Adrenal gland (tissue), 12 donors: ENCODE results near the gene PTCH2. TPM values are rescaled to one million over a fixed set of nuclear protein-coding genes. Genes with fewer than 3 reads are reported as not detected.

ENCODE experiments used
- DNase-seq, 7 donors: peaks; one replicate each; pipeline ENCODE4 v3.0.0-alpha.2; 2019 to 2020
- H3K27ac ChIP-seq, 5 donors: fragments of 200-600 bp; sonication (generic) in 4 of 5; 1 replicate in 3 of 5; 2 replicates in 2 of 5; pipeline versions ENCODE4 v1.5.1 to v1.8.0; 2016 to 2020; ENCODE audit warnings: mild to moderate bottlenecking in 1 of 5
- H3K27me3 ChIP-seq: fragments of 200-600 bp; 2 replicates; pipeline ENCODE4 v1.8.0; 2021
- H3K36me3 ChIP-seq, 2 donors: fragments of 200-600 bp; replicated peaks in 1 of 2; 1 replicate in 1 of 2; 2 replicates in 1 of 2; pipeline versions ENCODE4 v1.5.1 to v1.8.0; 2018 to 2022
- H3K4me1 ChIP-seq, 2 donors: fragments of 200-600 bp; replicated peaks in 1 of 2; 1 replicate in 1 of 2; 2 replicates in 1 of 2; pipeline versions ENCODE4 v1.5.1 to v1.8.0; 2018 to 2021
- H3K4me3 ChIP-seq, 4 donors: fragments of 200-600 bp; sonication (generic) in 3 of 4; one replicate each; pipeline ENCODE4 v1.5.1; 2016 to 2018
- H3K9me3 ChIP-seq, 3 donors: fragments of 200-600 bp; sonication (generic) in 1 of 3; replicated peaks in 1 of 3; 1 replicate in 2 of 3; 2 replicates in 1 of 3; pipeline versions ENCODE4 v1.5.1 to v1.8.0; 2016 to 2021
- CTCF ChIP-seq, 6 experiments: fragments of 450-650 bp in 4 of 6; fragments of 200-600 bp in 2 of 6; sonication (generic) in 1 of 6; IDR thresholded peaks; 1 replicate in 5 of 6; 2 replicates in 1 of 6; pipeline versions ENCODE4 v1.5.1 to v1.8.0; 2016 to 2021; ENCODE audit warnings: antibody characterized with exemption in 6 of 6, mild to moderate bottlenecking in 2 of 6, moderate library complexity in 1 of 6
- POLR2A ChIP-seq, 2 donors: fragments of 450-650 bp; IDR thresholded peaks; one replicate each; pipeline ENCODE4 v1.6.1; 2017; ENCODE audit warnings: antibody characterized with exemption in 2 of 2, mild to moderate bottlenecking in 2 of 2, moderate library complexity in 1 of 2
- WGBS, 4 donors: extraction: QIAGEN DNeasy Blood & Tissue Kit in 2 of 4; methylation state at CpG; one replicate each; pipeline versions ENCODE4 v1.1.5 to v1.1.7; 2013 to 2017; 5-methylcytosine and 5-hydroxymethylcytosine counted together
- intact Hi-C, 2 donors: fragments of 100-400 bp; cut with DNase I; formaldehyde crosslinking; loops; one replicate each; pipeline versions ENCODE4 v1.14.1 to v1.15.0; 2022 to 2023
- polyA plus RNA-seq, 3 donors: library from polyadenylated mRNA; stranded (reverse); fragments of 200-250 nt in 2 of 3; fragments of 350-450 nt in 1 of 3; fragmentation: Illumina TruSeq in 1 of 3; extraction: RNeasy Lipid Tissue Mini Kit (QIAGEN cat#74804) in 1 of 3; gene quantifications; one replicate each; pipeline ENCODE4 v1.2.3, GENCODE V29; 2013 to 2014
- total RNA-seq, 9 donors: library from RNA; depleted of rRNA in 4 of 9; stranded (reverse); fragments of >200 nt in 4 of 9; fragments of 120-200 nt in 1 of 9; fragmentation: NEBNext Ultra II Directional in 1 of 9; extraction: Animal tissue kit (Norgen Biotek cat#: 25700) in 1 of 9; gene quantifications; one replicate each; pipeline versions ENCODE4 v1.1.0 to v1.2.4, GENCODE V29; 2013 to 2023
- donor health status: healthy with polysubstance abuse.
- donor health status: Bipolar disorder and iron deficiency.
- donor health status: DM: yes; HTN: yes; CAD: no.
- donor health status: DM: no; HTN: no; CAD: no.
- donor health status: DM: no; HTN: no; CAD: no.
- donor health status: DM: yes; HTN: yes; CAD: no.

PTCH2 gene
- total and polyA plus RNA-seq, 12 donors = 0.40 to 7.8 (median 1.8) TPM

DNA sequence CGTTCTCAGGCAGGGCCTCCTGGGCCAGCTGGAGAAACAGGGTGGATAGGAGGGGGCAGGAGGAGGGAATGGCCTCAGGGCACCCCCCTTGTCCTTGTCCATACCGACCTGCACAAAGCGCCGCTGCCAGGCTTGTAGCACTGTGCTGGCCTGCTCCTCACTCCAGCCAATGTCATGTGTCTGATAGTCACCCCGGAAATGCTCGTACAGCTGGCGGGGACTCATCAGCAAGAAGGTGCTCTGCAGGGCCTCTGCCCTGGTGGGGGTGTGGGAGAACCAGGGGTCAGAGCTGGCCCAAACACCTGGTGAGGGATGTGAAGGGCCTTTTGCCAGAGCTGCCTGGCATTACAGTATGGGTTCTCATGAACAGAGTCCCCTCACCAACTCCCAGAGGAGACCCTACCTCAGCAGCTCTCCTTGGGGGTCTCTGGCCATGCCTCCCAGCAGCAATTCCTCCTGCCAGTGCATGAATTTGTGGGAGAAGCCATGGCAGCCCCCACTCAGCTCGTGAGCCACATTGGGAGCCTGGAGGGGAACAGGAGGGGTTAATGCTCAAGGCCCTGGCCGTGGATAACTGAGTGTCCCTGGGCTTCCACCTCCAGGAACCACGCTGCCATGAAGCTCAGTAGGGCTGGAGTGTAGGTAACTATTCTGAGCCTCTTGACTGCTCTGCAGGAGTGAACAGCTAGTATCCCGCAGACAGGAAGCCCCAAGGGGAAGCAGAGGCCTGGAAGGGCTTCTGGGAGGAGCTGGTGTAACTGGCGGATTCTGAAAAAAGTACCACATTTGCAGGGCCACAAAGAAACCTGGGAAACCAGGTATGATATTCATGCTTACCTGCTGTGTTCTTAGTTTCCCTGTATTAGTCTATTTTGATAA lies 13.3 kb downstream of the PTCH2 start:
- H3K4me1 ChIP-seq = no peaks in the 10 kb centered on the region
- no peaks in the 10 kb centered on the region for H3K27me3 ChIP-seq
- DNase-seq = peak in 1 of 7 donors; percentile 16
- H3K27ac ChIP-seq = no peak overlapping the region
- H3K9me3 ChIP-seq = no peaks in the 10 kb centered on the region
- TF ChIP-seq CTCF (IDR thresholded peaks at IDR 0.05) = no peak
- H3K4me3 ChIP-seq = no peak overlapping the region
- 65 to 78% (median 72%) methylated on average over 5 to 12 of the region's 12 CpGs for WGBS, 4 donors
- intact Hi-C loops = loop anchor here (5.0 kb wide), 2 partner anchors 32 to 37 kb away; no protein-coding TSS in a partner anchor
- no peaks in the 10 kb centered on the region for H3K36me3 ChIP-seq

- H3K4me1 ChIP-seq = no peaks in the 10 kb centered on the region
- no peaks in the 10 kb centered on the region for H3K36me3 ChIP-seq
- no peak overlapping the region for H3K27ac ChIP-seq
- peak in 1 of 7 donors; percentile 15 for DNase-seq
- 71 to 100% (median 92%) methylated on average over 2 to 15 of the region's 15 CpGs for WGBS, 4 donors
- H3K9me3 ChIP-seq = no peaks in the 10 kb centered on the region
- H3K4me3 ChIP-seq = no peak overlapping the region
- intact Hi-C loops = loop anchor here in 1 of 2 donors (5.0 kb wide), 1 partner anchor 37 kb away; no protein-coding TSS in a partner anchor
- no peaks in the 10 kb centered on the region for H3K27me3 ChIP-seq
- TF ChIP-seq CTCF (IDR thresholded peaks at IDR 0.05) = no peak
- TF ChIP-seq POLR2A (IDR thresholded peaks at IDR 0.05) = no peak
Measured at GRCh38 chr1:44828841-44829440, 14.1 kb downstream of the PTCH2 start.

DNA sequence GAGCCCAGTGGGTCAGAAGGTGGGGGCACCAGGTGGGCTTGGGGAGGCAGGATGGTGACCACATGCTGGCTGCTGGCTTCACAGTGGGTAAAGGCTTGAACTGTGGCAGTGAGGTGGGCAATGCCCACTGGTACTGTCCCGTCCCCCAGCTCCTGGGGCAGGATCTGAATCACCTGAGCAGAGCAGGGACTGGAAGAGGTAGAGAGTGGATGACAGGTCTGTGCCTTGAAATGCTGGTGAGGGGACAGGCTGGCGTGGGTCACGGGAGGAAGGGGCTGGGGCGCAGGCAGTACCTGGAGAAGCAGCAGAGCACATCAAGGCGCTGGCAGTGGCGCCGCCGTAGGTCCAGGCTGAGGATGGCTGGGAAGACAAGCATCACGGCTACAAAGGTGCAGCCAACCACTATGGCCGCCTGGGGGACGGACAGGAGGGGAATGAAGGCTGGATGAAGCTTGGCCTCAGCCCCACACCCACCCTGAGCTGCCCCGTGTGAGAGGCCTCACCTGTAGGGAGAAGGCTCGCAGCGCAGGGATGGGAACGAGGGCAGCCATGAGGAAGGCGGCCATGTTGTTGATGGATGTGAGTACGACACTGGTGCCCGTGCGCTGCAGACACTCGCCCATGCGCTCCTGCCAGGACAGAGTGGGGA lies 14.9 kb downstream of the PTCH2 start:
- H3K4me1 ChIP-seq = no peaks in the 10 kb centered on the region
- no peak for TF ChIP-seq POLR2A (IDR thresholded peaks at IDR 0.05)
- no peak for TF ChIP-seq CTCF (IDR thresholded peaks at IDR 0.05)
- 90 to 94% (median 92%) methylated on average over 21 of the region's 21 CpGs for WGBS, 4 donors
- peak in 1 of 7 donors; percentile 12 for DNase-seq
- no peaks in the 10 kb centered on the region for H3K9me3 ChIP-seq
- intact Hi-C loops = loop anchor here in 1 of 2 donors (5.0 kb wide), 1 partner anchor 36 kb away; no protein-coding TSS in a partner anchor
- H3K27me3 ChIP-seq = no peaks in the 10 kb centered on the region
- H3K27ac ChIP-seq = no peak overlapping the region
- H3K4me3 ChIP-seq = no peak overlapping the region
- no peaks in the 10 kb centered on the region for H3K36me3 ChIP-seq
